SU-DHL-6 (cell line): Measurements from ENCODE around the gene SEMG2.

Source experiments
- H2AFZ ChIP-seq: fragments of 200-600 bp; sonication (generic); 2 replicates; pipeline ENCODE4 v1.6.1; 2014; ENCODE audit warnings: low read depth, mild to moderate bottlenecking, moderate library complexity, mixed read lengths, antibody characterized with exemption, low read length; ENCODE audit not compliant: severe bottlenecking
- H3F3A ChIP-seq: fragments of 200-600 bp; shearing (Covaris generic); 2 replicates; pipeline ENCODE4 v1.6.0; 2016; ENCODE audit warnings: antibody characterized with exemption, mild to moderate bottlenecking; ENCODE audit not compliant: insufficient read depth
- H3K27ac ChIP-seq: fragments of 200-600 bp; sonication (generic); 2 replicates; pipeline ENCODE4 v1.5.1; 2016; ENCODE audit warnings: low read depth, mild to moderate bottlenecking, low read length, moderate library complexity, mixed read lengths
- H3K27me3 ChIP-seq: fragments of 200-600 bp; sonication (generic), shearing (Covaris generic); 2 replicates; pipeline ENCODE4 v1.6.0; 2014; ENCODE audit warnings: mild to moderate bottlenecking, low read length
- H3K36me3 ChIP-seq: fragments of 200-600 bp; sonication (generic); 2 replicates; pipeline ENCODE4 v1.6.1; 2014; ENCODE audit warnings: mild to moderate bottlenecking, low read length, mixed read lengths
- H3K4me2 ChIP-seq: fragments of 300-600, 200-600 bp; shearing (Covaris generic), sonication (generic); 2 replicates; pipeline ENCODE4 v1.6.0; 2014; ENCODE audit warnings: low read length, low read depth, mild to moderate bottlenecking; ENCODE audit not compliant: poor library complexity, severe bottlenecking
- H3K4me3 ChIP-seq: fragments of 200-600 bp; sonication (generic); 2 replicates; pipeline ENCODE4 v1.5.1; 2014; ENCODE audit warnings: antibody characterized with exemption, low read length, mild to moderate bottlenecking, mixed read lengths; ENCODE audit not compliant: insufficient read depth, poor library complexity, severe bottlenecking
- H3K79me2 ChIP-seq: fragments of 200-600 bp; sonication (generic); 2 replicates; pipeline ENCODE4 v1.6.1; 2014; ENCODE audit warnings: mild to moderate bottlenecking, low read length, moderate library complexity; ENCODE audit not compliant: insufficient read depth
- H3K9ac ChIP-seq: fragments of 200-600 bp; sonication (generic); 2 replicates; pipeline ENCODE4 v1.7.0; 2014; ENCODE audit warnings: mild to moderate bottlenecking, low read length
- H3K9me2 ChIP-seq: fragments of 200-600 bp; sonication (generic); replicated peaks from 2 replicates; pipeline ENCODE4 v1.6.1; 2014; ENCODE audit warnings: low read length; ENCODE audit not compliant: insufficient read depth
- H3K9me3 ChIP-seq: fragments of 200-600 bp; sonication (generic); 2 replicates; pipeline ENCODE4 v1.6.1; 2014; ENCODE audit warnings: low read length, mixed read lengths; ENCODE audit not compliant: insufficient read depth
- H4K20me1 ChIP-seq: fragments of 200-600 bp; sonication (generic); 2 replicates; pipeline ENCODE4 v1.6.1; 2014; ENCODE audit warnings: low read depth, mild to moderate bottlenecking, antibody characterized with exemption, low read length, moderate library complexity, mixed read lengths
- CTCF ChIP-seq: fragments of 200-600 bp; sonication (generic); IDR thresholded peaks from one replicate; pipeline ENCODE4 v1.5.1; 2017; ENCODE audit warnings: antibody characterized with exemption, mild to moderate bottlenecking, low read length, moderate library complexity; ENCODE audit not compliant: insufficient read depth, poor library complexity, severe bottlenecking
- EZH2phosphoT487 ChIP-seq: fragments of 200-600 bp; sonication (generic), shearing (Covaris generic); conservative IDR thresholded peaks from 2 replicates; pipeline ENCODE4 v1.6.1; 2018; ENCODE audit warnings: mild to moderate bottlenecking, antibody characterized with exemption, low read length, moderate library complexity, mixed read lengths

SEMG2 gene

GRCh38 chr20:45221076-45221475 lies at the start of gene SEMG2:
Gene SEMG2, plus strand, starts transcription at chr20:45221373. Its CDS starts 17 bp downstream, at chr20:45221390.
- Histone ChIP-seq H3K4me3 (no peak within 1 kb of the TSS), H3K36me3 (no peaks in the 10 kb centered on the region), H3K4me2 (no peak within 1 kb of the TSS), H2AFZ (no peak within 1 kb of the TSS), H3K9me2 (no peaks in the 10 kb centered on the region), H3K79me2 (no peaks in the 10 kb centered on the region), H3K9ac (no peak within 1 kb of the TSS), H3K27me3 (no peaks in the 10 kb centered on the region), H3K27ac (no peak within 1 kb of the TSS), H4K20me1 (no peaks in the 10 kb centered on the region), H3F3A (no peaks in the 10 kb centered on the region), H3K9me3 (no peaks in the 10 kb centered on the region)
- TF ChIP-seq CTCF (no peak), EZH2phosphoT487 (no peak)

- H3K9ac ChIP-seq: no peak overlapping the region
- no peaks in the 10 kb centered on the region for H3K79me2 ChIP-seq
- no peaks in the 10 kb centered on the region for H4K20me1 ChIP-seq
- H3K9me3 ChIP-seq: no peaks in the 10 kb centered on the region
- H3F3A ChIP-seq: no peaks in the 10 kb centered on the region
- no peaks in the 10 kb centered on the region for H3K9me2 ChIP-seq
- no peak for TF ChIP-seq EZH2phosphoT487
- TF ChIP-seq CTCF: no peak
- no peak overlapping the region for H2AFZ ChIP-seq
- no peak overlapping the region for H3K4me2 ChIP-seq
- no peak overlapping the region for H3K27ac ChIP-seq
- H3K27me3 ChIP-seq: no peaks in the 10 kb centered on the region
- H3K4me3 ChIP-seq: no peak overlapping the region
- no peaks in the 10 kb centered on the region for H3K36me3 ChIP-seq
Observed at GRCh38 chr20:45173522-45173921, 47.7 kb upstream of the SEMG2 start.

GRCh38 chr20:45174434-45175364 lies 46.5 kb upstream of the SEMG2 start, which contains the start of gene PI3:
Gene PI3, plus strand, starts transcription at chr20:45174902. Its CDS starts 21 bp downstream, at chr20:45174923.
- no peak within 1 kb of the TSS for H3K4me2 ChIP-seq
- no peaks in the 10 kb centered on the region for H3K27me3 ChIP-seq
- no peak within 1 kb of the TSS for H3K27ac ChIP-seq
- no peaks in the 10 kb centered on the region for H3F3A ChIP-seq
- no peak for TF ChIP-seq CTCF
- TF ChIP-seq EZH2phosphoT487: no peak
- H3K4me3 ChIP-seq: no peak within 1 kb of the TSS
- no peaks in the 10 kb centered on the region for H3K9me2 ChIP-seq
- H3K36me3 ChIP-seq: no peaks in the 10 kb centered on the region
- no peaks in the 10 kb centered on the region for H3K79me2 ChIP-seq
- H3K9me3 ChIP-seq: no peaks in the 10 kb centered on the region
- H3K9ac ChIP-seq: no peak within 1 kb of the TSS
- no peak within 1 kb of the TSS for H2AFZ ChIP-seq
- H4K20me1 ChIP-seq: no peaks in the 10 kb centered on the region
